ENCODE results near the gene ADGRA1.
"Not testable (repeated sequence)": the region's sequence is repeated elsewhere in the genome, so short reads cannot be mapped to it uniquely, and the experiment has no call there.

The ADGRA1 gene

DNA sequence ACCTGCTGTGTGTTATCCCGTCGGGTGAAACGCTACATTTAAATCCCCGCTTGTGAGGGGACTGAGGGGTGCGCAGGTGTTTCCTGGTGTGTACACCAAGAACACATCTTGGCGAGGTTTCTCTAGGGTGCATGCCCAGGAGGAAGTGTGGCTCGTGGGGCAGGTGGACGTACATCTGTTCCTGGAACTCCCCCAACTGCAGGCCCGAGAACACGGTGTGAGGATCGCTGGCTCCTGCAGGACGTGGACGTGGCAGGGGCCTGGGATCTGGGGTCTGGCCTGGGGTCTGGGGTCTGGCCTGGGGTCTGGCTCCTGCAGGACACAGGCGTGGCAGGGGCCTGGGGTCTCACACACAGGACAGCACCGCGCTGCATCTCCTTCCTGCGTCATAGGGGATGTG lies 82.4 kb downstream of the ADGRA1 start:
- TF ChIP-seq, protein P1, sequence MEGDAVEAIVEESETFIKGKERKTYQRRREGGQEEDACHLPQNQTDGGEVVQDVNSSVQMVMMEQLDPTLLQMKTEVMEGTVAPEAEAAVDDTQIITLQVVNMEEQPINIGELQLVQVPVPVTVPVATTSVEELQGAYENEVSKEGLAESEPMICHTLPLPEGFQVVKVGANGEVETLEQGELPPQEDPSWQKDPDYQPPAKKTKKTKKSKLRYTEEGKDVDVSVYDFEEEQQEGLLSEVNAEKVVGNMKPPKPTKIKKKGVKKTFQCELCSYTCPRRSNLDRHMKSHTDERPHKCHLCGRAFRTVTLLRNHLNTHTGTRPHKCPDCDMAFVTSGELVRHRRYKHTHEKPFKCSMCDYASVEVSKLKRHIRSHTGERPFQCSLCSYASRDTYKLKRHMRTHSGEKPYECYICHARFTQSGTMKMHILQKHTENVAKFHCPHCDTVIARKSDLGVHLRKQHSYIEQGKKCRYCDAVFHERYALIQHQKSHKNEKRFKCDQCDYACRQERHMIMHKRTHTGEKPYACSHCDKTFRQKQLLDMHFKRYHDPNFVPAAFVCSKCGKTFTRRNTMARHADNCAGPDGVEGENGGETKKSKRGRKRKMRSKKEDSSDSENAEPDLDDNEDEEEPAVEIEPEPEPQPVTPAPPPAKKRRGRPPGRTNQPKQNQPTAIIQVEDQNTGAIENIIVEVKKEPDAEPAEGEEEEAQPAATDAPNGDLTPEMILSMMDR (IDR thresholded peaks at IDR 0.05; ENCODE audit: low read depth, low read length), result no peak
- no peak for DNase-seq (ENCODE audit: extremely low read depth, low read depth)

DNA sequence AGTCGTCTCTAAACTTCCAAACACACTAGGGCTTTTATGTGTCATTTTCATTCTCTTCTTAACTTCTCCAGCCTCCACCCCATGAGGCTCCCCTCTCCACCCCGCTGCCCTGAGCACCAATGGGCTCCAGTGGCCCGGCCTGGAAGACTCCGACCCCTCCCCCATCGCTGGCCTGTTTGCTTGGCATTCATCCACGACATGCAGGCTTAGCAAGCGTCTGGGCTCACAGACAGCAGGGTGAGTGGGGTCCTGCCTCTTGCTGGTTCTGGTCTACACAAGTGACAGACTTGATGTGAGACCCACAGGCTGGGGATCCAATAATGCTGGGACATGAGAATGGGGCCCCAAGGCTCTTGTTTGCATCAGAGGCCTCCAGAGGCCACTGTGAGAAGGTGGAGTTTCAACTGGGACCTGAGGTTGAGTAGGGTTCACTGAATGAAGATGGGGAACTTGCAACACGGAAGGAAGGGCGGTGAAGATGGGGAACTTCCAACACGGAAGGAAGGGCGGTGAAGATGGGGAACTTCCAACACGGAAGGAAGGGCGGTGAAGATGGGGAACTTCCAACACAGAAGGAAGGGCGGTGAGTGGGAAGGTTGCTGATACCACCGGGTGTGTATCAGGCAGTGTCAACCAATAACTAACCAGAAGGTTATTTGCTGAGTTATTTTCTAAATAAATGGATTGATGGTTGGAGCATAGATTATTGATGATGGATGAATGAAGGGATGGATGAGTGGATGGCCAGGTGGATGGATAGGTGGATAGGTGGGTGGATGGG lies 86.3 kb downstream of the ADGRA1 start:
- no peak for DNase-seq (ENCODE audit: extremely low read depth, low read depth)
- TF ChIP-seq, protein P1 (IDR thresholded peaks at IDR 0.05; ENCODE audit: low read depth, low read length), result no peak

DNA sequence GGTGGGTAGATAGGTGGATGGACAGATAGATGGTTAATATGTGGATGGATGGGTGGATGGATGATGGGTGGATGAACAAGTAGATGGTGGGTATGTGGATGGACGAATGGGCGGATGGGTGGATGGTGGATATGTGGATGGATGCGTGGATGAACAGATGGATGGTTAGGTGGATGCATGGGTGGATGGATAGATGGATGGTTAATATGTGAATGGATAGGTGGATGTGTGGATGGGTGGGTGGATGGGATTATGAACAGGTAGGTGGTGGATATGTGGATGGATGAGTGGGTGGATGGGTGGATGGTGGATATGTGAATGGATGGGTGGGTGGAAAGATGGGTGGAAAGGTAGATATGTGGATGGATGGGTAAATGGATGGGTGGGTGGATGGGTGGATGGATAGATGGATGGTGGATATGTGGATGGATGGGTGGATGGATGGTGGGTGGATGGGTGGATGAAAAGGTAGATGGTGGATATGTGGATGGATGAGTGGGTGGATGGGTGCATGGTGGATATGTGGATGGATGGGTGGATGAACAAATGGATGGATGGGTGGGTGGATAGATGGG lies 87.1 kb downstream of the ADGRA1 start:
- DNase-seq (ENCODE audit: extremely low read depth, low read depth), result no peak
- TF ChIP-seq, protein P1 (IDR thresholded peaks at IDR 0.05; ENCODE audit: low read depth, low read length), result no peak

DNA sequence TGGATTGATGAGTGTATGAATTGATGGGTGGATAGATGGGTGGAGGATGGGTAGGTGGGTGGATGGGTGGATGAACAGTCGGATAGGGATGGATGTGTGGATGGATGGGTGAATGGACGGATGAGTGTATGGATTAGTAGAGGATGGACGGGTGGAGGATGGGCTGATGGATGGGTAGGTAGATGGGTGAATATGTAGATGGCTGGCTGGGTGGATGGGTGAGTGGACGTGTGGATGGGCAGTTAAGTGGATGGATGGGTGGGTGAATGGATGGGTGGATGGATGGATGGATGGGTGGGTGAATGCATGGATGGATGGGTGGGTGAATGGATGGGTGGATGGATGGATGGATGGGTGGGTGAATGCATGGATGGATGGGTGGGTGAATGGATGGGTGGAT lies 87.9 kb downstream of the ADGRA1 start:
- DNase-seq (ENCODE audit: extremely low read depth, low read depth), result not testable (repeated sequence)

DNA sequence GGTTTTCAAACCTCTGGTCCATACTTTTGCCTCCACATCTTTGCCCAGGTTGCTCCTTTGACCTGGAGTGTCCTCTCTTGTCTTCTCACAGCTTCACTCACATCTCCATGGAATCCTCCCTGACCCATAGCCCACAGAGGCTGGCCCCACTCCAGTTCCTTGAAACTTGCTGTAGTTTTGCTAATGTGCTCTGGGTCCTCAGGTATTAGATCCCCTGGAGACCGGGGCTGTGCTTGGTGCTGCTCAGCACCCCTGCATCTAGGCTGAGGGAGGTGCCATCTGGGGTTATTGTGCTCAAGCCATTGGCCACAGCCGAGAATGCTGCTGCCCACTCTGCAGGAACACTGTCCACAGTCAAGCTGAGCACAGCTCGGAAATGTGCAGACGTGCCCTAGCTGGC lies 88.8 kb downstream of the ADGRA1 start:
- TF ChIP-seq, protein P1 (IDR thresholded peaks at IDR 0.05; ENCODE audit: low read depth, low read length), result no peak
- DNase-seq (ENCODE audit: extremely low read depth, low read depth), result no peak

DNA sequence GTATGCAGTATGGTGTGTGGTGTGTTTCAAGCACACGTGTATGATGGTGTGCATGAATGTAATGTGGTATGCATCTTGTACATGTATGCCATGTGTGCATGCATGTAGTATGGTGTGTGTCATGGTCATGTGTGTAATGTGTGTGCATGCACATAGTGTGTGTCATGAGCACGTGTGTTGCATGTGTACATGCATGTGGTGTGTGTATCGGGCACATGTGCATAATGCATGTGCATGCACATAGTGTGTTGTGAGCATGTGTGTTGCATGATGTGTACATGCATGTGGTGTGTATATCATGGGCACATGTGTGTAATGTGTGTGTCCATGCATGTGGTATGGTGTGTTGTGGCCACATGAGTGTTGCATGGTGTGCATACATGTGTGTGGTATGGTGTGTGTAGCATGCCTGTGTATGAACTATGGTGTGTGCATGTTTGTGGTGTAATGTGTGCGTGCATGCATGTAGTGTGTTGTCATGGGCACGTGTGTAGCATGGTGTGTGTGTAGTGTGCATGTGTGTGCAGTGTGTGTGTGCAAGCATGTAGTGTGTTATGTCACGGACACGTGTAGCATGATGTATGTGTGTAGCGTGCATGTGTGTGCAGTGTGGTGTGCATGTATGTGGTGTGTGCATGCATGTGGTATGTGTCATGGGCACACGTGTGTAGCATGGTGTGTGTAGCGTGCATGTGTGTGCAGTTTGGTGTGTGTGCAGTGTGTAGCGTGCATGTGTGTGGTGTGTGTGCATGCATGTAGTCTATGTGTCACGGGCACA lies 89.8 kb downstream of the ADGRA1 start:
- TF ChIP-seq, protein P1 (IDR thresholded peaks at IDR 0.05; ENCODE audit: low read depth, low read length), result no peak

DNA sequence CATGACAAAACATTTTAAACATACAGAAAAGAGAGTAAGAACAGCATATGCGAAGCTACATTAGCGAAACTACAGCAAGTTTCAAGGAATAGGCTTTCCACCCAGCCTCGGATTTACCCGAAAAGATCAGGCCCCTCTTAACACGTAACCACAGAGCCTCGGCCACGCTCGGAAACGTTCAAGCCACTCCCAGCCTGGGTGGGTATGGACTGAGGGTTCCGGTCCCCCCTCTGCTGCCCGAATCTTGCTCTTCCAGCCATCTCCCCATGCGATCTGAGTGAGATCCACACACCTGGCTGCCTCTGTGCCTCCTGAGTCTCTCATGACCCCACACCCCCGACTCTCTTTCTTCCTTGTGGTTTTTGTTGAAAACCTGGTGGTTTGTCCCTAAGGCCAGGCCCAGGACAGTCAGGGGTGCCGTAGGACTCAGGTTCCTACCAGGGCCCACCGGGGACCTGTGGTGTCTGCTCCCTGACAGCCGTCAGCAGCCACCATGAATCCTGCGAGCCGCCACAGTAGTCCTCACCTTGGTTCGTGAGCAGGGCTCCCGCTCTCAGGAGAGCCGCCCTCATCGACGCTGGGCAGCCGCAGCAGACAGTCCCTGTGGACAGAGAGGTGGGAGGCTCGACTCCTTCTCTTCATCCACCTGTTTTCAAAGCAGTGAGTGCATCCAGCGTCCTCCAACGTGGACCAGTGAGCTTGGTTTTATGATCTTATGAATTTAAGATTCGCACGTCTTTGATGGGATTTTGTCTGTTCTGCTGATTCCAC lies 90.8 kb downstream of the ADGRA1 start:
- no peak for DNase-seq (ENCODE audit: extremely low read depth, low read depth)
- TF ChIP-seq, protein P1 (IDR thresholded peaks at IDR 0.05; ENCODE audit: low read depth, low read length), result no peak

More for the DNA sequence above, 89.8 kb downstream of the ADGRA1 start:
- DNase-seq (ENCODE audit: extremely low read depth, low read depth), result no peak
